GM20000 (cell line): Measurements from ENCODE around the gene SLC6A5.
"Not testable (repeated sequence)": the region's sequence is repeated elsewhere in the genome, so short reads cannot be mapped to it uniquely, and the experiment has no call there.

ENCODE experiments used
- DNase-seq: peaks from one replicate; pipeline ENCODE4 v3.0.0; 2012; ENCODE audit warnings: low spot score
- CTCF ChIP-seq: IDR thresholded peaks from 2 replicates; pipeline ENCODE4 v1.5.1; 2012; ENCODE audit warnings: mild to moderate bottlenecking, control low read depth; ENCODE audit errors: extremely low read depth, missing control alignments

SLC6A5 gene

GRCh38 chr11:20599221-20600019 lies at the start of gene SLC6A5:
Gene SLC6A5, plus strand, starts transcription at chr11:20599608. Its CDS starts 65 bp downstream, at chr11:20599673.
- no peak for TF ChIP-seq CTCF
- DNase-seq: peak; percentile 75

DNA sequence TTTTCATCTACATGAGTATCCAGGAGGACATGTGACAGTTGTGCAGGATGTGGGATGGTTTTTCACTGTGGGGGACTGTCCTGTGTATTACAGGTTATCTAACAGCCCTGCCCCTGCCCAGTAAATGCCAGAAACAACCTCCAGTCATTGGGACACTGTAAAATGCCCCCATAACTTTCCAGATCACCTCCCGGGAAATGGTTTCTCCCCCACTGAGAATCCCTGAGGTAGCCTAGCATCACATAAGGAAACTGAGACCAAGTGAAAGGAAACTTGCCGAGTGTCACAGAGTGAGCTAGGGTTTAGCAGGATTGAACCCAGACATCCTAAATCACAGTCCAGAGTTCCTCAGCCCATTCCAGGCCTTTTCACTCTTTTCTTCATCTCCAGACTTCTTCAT lies 48.3 kb upstream of the SLC6A5 start:
- no peak for DNase-seq
- no peak for TF ChIP-seq CTCF

GRCh38 chr11:20555783-20556182 lies 43.6 kb upstream of the SLC6A5 start:
- DNase-seq: no peak
- no peak for TF ChIP-seq CTCF

DNA sequence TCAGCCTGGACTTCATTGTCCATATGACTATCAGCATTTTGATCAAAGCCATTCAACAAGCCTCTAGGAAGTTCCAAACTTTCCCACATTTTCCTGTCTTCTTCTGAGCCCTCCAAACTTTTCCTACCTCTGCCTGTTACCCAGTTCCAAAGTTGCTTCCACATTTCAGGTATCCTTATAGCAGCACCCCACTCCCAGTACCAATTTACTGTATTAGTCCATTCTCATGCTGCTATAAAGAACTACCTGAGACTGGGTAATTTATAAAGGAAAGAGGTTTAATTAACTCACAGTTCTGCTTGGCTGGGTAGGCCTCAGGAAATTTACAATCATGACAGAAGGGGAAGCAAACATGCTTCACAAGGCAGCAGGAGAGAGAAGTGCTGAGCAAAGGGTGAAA lies 43.0 kb upstream of the SLC6A5 start:
- not testable (repeated sequence) for DNase-seq

DNA sequence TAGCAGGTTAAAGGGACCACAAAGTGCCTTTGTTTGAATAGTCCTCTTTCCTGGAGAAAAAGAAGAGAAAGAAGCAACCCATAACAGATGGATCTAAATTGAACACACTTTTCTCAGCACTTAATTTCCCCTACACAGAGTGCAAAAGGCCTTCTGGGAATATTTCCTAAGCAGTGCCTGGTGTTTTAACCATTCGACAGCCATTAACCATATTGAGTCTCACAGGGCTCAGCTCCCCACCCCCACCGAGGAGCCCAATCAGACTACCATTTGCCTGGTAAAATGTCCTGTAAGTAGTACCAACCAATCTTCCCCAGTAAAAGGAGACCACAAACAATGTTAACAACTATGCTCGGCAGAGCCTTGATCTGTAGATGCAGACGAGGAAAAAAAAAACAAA lies 40.7 kb upstream of the SLC6A5 start:
- no peak for TF ChIP-seq CTCF
- no peak for DNase-seq

GRCh38 chr11:20559523-20560300 lies 39.7 kb upstream of the SLC6A5 start:
- DNase-seq: no peak
- TF ChIP-seq CTCF: no peak

DNA sequence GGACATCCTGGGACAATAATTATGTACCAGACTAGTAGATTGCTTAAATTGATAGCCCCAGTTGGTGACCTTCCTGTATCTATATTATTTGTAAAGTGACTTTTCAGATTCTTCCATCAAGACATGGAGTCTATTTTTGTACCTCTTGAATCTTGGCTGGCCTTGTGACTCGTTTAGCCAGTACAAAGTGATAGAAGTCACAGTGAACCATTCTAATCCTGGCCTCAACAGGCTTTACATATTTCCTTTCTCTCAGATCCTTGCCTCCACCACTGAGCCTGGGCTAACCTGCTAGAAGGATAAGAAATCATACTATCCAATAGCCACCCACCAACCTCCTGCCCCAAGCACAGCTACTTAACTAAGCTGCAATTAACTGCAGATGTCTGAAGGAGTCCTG lies 37.5 kb upstream of the SLC6A5 start:
- no peak for DNase-seq

More for the DNA sequence above, 37.5 kb upstream of the SLC6A5 start:
- TF ChIP-seq CTCF: no peak
